ENCODE results near the gene JAK1. TPM values are rescaled to one million over a fixed set of nuclear protein-coding genes. Genes with fewer than 3 reads are reported as not detected.

Gene JAK1
- total RNA-seq, 2 donors from 2014 or later, result 113 to 115 TPM

DNA sequence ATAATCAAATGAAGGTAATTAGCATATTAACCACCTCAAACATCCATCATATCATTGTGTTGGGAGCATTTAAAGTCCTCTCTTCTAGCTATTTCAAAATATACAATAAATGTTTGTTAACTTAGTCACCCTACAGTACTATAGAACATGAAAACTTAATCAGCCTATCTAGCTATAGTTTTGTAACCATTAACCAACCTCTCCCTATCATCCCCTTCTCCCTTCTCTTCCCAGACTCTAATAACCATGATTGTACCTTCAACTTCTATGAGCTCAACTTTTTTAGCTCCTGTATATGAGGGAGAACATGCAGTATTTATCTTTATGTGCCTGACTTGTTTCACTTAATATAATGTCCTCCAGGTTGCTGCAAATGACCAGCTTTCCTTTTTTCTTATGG is 167.5 kb downstream of the JAK1 start:
- no peaks in the 10 kb centered on the region for H3K36me3 ChIP-seq
- H3K27me3 ChIP-seq (replicated peaks; ENCODE audit: insufficient read depth), result no peaks in the 10 kb centered on the region
- H3K9me3 ChIP-seq, result no peaks in the 10 kb centered on the region
- TF ChIP-seq, protein P1, sequence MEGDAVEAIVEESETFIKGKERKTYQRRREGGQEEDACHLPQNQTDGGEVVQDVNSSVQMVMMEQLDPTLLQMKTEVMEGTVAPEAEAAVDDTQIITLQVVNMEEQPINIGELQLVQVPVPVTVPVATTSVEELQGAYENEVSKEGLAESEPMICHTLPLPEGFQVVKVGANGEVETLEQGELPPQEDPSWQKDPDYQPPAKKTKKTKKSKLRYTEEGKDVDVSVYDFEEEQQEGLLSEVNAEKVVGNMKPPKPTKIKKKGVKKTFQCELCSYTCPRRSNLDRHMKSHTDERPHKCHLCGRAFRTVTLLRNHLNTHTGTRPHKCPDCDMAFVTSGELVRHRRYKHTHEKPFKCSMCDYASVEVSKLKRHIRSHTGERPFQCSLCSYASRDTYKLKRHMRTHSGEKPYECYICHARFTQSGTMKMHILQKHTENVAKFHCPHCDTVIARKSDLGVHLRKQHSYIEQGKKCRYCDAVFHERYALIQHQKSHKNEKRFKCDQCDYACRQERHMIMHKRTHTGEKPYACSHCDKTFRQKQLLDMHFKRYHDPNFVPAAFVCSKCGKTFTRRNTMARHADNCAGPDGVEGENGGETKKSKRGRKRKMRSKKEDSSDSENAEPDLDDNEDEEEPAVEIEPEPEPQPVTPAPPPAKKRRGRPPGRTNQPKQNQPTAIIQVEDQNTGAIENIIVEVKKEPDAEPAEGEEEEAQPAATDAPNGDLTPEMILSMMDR (IDR thresholded peaks at IDR 0.05), result no peak
- no peak overlapping the region for H3K4me3 ChIP-seq
- no peak overlapping the region for H3K27ac ChIP-seq
- no peaks in the 10 kb centered on the region for H3K4me1 ChIP-seq (ENCODE audit: control insufficient read depth in 1 of 2, low read depth in 2 of 2)
- ATAC-seq (ENCODE audit: insufficient number of reproducible peaks, low FRiP score, low read depth) (no peak), DNase-seq (ENCODE audit: low spot score) (no peak)

DNA sequence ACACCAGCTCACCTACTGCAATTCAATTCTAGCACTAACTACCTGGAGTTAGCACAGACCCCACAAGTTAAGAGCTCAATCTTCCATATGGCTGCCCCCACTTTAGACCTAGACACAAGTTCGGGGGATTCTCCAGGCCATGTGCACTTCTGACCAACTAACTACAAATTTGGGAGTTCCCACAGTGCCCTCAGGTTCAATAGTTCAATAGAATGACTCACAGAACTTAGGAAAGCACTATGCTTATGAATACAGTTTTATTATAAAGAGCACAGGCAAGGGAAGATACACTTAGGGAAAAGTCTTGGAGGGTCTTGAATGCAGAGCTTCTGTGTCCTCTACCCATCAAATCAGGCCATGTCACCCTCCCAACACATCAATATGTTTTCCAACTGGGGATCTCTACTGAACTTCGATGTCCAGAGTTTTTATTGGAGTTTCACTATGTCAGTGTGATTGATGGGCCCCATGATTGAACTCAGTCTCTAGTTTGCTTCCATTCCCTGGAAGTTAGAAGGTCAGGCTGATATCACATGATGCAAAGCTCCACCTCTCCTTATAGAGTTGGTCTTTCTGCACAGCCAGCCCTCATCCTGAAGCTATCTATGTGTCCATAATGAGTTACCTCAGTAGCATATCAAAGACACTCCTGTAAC is 175.4 kb downstream of the JAK1 start:
- H3K27ac ChIP-seq, result no peak overlapping the region
- H3K9me3 ChIP-seq, result peaks cover 13% of the 10 kb centered on the region
- ATAC-seq (ENCODE audit: insufficient number of reproducible peaks, low FRiP score, low read depth), result no peak
- no peaks in the 10 kb centered on the region for H3K4me1 ChIP-seq (ENCODE audit: control insufficient read depth in 1 of 2, low read depth in 2 of 2)
- no peak for DNase-seq (ENCODE audit: low spot score)
- H3K27me3 ChIP-seq (replicated peaks; ENCODE audit: insufficient read depth), result no peaks in the 10 kb centered on the region
- H3K36me3 ChIP-seq, result peaks cover 5% of the 10 kb centered on the region
- TF ChIP-seq, protein P1 (IDR thresholded peaks at IDR 0.05), result no peak
- no peak overlapping the region for H3K4me3 ChIP-seq

Other genes with a start within 250 kb of the JAK1 start
- 10 to 100 TPM; 17.2 to 18.3 TPM for gene RAVER2, start 221.5 kb downstream of the JAK1 start, total RNA-seq
- 10 to 100 TPM; 32.2 to 35.8 TPM for gene AK4, start 181.7 kb upstream of the JAK1 start, total RNA-seq